Nephron (organoid): ENCODE data around the gene SND1.

Source experiments
- H3K27ac Mint-ChIP-seq, 3 experiments: 2 replicates each; pipeline ENCODE4 v1.8.0; 2020; ENCODE audit warnings: mixed read lengths in 3 of 3, mild to moderate bottlenecking in 2 of 3, moderate library complexity in 1 of 3
- H3K27me3 Mint-ChIP-seq: 2 replicates; pipeline ENCODE4 v1.8.0; 2021; ENCODE audit warnings: low read depth, mild to moderate bottlenecking, moderate library complexity, mixed read lengths
- H3K36me3 Mint-ChIP-seq: 2 replicates; pipeline ENCODE4 v1.8.0; 2020; ENCODE audit warnings: low read depth, mixed read lengths
- H3K4me1 Mint-ChIP-seq: 2 replicates; pipeline ENCODE4 v1.8.0; 2020; ENCODE audit warnings: mixed read lengths
- H3K4me3 Mint-ChIP-seq, 3 experiments: 2 replicates each; pipeline ENCODE4 v1.8.0; 2020; ENCODE audit warnings: mild to moderate bottlenecking in 3 of 3, mixed read lengths in 3 of 3, moderate library complexity in 2 of 3
- H3K9me3 Mint-ChIP-seq: 2 replicates; pipeline ENCODE4 v1.8.0; 2020; ENCODE audit warnings: mixed read lengths
- CTCF ChIP-seq, 3 experiments: fragments of 200-600 bp; sonication (generic); IDR thresholded peaks; one replicate each; pipeline ENCODE4 v1.5.0; 2021; ENCODE audit warnings: antibody characterized with exemption in 3 of 3; ENCODE audit not compliant: unreplicated experiment in 3 of 3

Gene SND1

GRCh38 chr7:127765150-127765549, 113.2 kb downstream of the SND1 start:
- TF ChIP-seq CTCF (IDR thresholded peaks at IDR 0.05; ENCODE audit: unreplicated experiment in 3 of 3): no peak
- Mint-ChIP-seq H3K27ac (no peak overlapping the region), H3K4me3 (no peak overlapping the region), H3K9me3 (no peaks in the 10 kb centered on the region), H3K27me3 (no peaks in the 10 kb centered on the region), H3K4me1 (peaks cover 14% of the 10 kb centered on the region), H3K36me3 (peaks cover 7% of the 10 kb centered on the region)

- H3K27me3 Mint-ChIP-seq: no peaks in the 10 kb centered on the region
- no peak for TF ChIP-seq CTCF (IDR thresholded peaks at IDR 0.05; ENCODE audit: unreplicated experiment in 3 of 3)
- H3K36me3 Mint-ChIP-seq: peaks cover 7% of the 10 kb centered on the region
- H3K27ac Mint-ChIP-seq: no peak overlapping the region
- H3K4me1 Mint-ChIP-seq: peaks cover 14% of the 10 kb centered on the region
- H3K4me3 Mint-ChIP-seq: no peak overlapping the region
- no peaks in the 10 kb centered on the region for H3K9me3 Mint-ChIP-seq
Observed at GRCh38 chr7:127766831-127767459, 115.0 kb downstream of the SND1 start.

- Mint-ChIP-seq H3K36me3 (peaks cover 7% of the 10 kb centered on the region), H3K27ac (no peak overlapping the region), H3K9me3 (no peaks in the 10 kb centered on the region), H3K4me1 (peaks cover 14% of the 10 kb centered on the region), H3K4me3 (no peak overlapping the region), H3K27me3 (no peaks in the 10 kb centered on the region)
- no peak for TF ChIP-seq CTCF (IDR thresholded peaks at IDR 0.05; ENCODE audit: unreplicated experiment in 3 of 3)
Observed at GRCh38 chr7:127768241-127768640, 116.2 kb downstream of the SND1 start.

- H3K27me3 Mint-ChIP-seq: no peaks in the 10 kb centered on the region
- no peak overlapping the region for H3K4me3 Mint-ChIP-seq
- H3K27ac Mint-ChIP-seq: no peak overlapping the region
- no peak for TF ChIP-seq CTCF (IDR thresholded peaks at IDR 0.05; ENCODE audit: unreplicated experiment in 3 of 3)
- H3K4me1 Mint-ChIP-seq: peaks cover 14% of the 10 kb centered on the region
- peaks cover 7% of the 10 kb centered on the region for H3K36me3 Mint-ChIP-seq
- no peaks in the 10 kb centered on the region for H3K9me3 Mint-ChIP-seq
Observed at GRCh38 chr7:127769137-127769536, 117.1 kb downstream of the SND1 start.

GRCh38 chr7:127769696-127770400, 117.9 kb downstream of the SND1 start:
- TF ChIP-seq CTCF (IDR thresholded peaks at IDR 0.05; ENCODE audit: unreplicated experiment in 3 of 3): no peak
- H3K27ac Mint-ChIP-seq: no peak overlapping the region
- no peaks in the 10 kb centered on the region for H3K27me3 Mint-ChIP-seq
- H3K9me3 Mint-ChIP-seq: no peaks in the 10 kb centered on the region
- peaks cover 14% of the 10 kb centered on the region for H3K4me1 Mint-ChIP-seq
- peaks cover 7% of the 10 kb centered on the region for H3K36me3 Mint-ChIP-seq
- H3K4me3 Mint-ChIP-seq: no peak overlapping the region

- Mint-ChIP-seq H3K4me1 (peaks cover 14% of the 10 kb centered on the region), H3K9me3 (no peaks in the 10 kb centered on the region), H3K4me3 (no peak overlapping the region), H3K27me3 (no peaks in the 10 kb centered on the region), H3K36me3 (peaks cover 7% of the 10 kb centered on the region), H3K27ac (no peak overlapping the region)
- no peak for TF ChIP-seq CTCF (IDR thresholded peaks at IDR 0.05; ENCODE audit: unreplicated experiment in 3 of 3)
Observed at GRCh38 chr7:127770885-127771284, 118.9 kb downstream of the SND1 start.
